SK-N-SH (cell line): ENCODE data around the gene PAX2.

Source experiments
- CHD2 ChIP-seq: fragments of 150-350 bp; IDR thresholded peaks from 2 replicates; pipeline ENCODE4 v1.6.1; 2018; ENCODE audit warnings: low read length; ENCODE audit not compliant: partially characterized antibody
- CTCF ChIP-seq: fragments of 200-600 bp; sonication (generic); IDR thresholded peaks from 2 replicates; pipeline ENCODE4 v1.6.1; 2017; ENCODE audit warnings: antibody characterized with exemption, mild to moderate bottlenecking, moderate library complexity
- EP300 ChIP-seq, 2 experiments: IDR thresholded peaks; 2 replicates each; pipeline versions ENCODE4 v1.4.0 to v1.6.1; 2012; ENCODE audit warnings: borderline replicate concordance in 1 of 2, low read depth in 1 of 2, low read length in 1 of 2
- POLR2AphosphoS5 ChIP-seq: IDR thresholded peaks from 2 replicates; pipeline ENCODE4 v1.6.1; 2012; ENCODE audit warnings: low read depth, low read length
- RAD21 ChIP-seq: IDR thresholded peaks from 2 replicates; pipeline ENCODE4 v1.6.1; 2012; ENCODE audit warnings: mild to moderate bottlenecking, low read length
- REST ChIP-seq: IDR thresholded peaks from 2 replicates; pipeline ENCODE4 v1.6.1; 2012; ENCODE audit warnings: mild to moderate bottlenecking, low read depth, low read length, moderate library complexity
- RFX5 ChIP-seq: IDR thresholded peaks from 2 replicates; pipeline ENCODE4 v1.6.1; 2012; ENCODE audit warnings: mild to moderate bottlenecking, improper control_type of control experiment, low read length
- USF1 ChIP-seq: IDR thresholded peaks from 2 replicates; pipeline ENCODE4 v1.4.0; 2012; ENCODE audit warnings: low read depth, borderline replicate concordance
- USF2 ChIP-seq: fragments of 150-350 bp; IDR thresholded peaks from 2 replicates; pipeline ENCODE4 v1.6.1; 2017; ENCODE audit warnings: antibody characterized with exemption, low read length, low read depth, borderline replicate concordance

GRCh38 chr10:100746784-100747455, 1.5 kb downstream of the PAX2 start:
- no peak for TF ChIP-seq CTCF
- no peak for TF ChIP-seq RAD21
- TF ChIP-seq POLR2AphosphoS5 = no peak
- TF ChIP-seq REST = no peak
- no peak for TF ChIP-seq RFX5
- TF ChIP-seq USF2 = no peak
- TF ChIP-seq CHD2 = no peak
- TF ChIP-seq EP300 (IDR thresholded peaks at IDR 0.05; ENCODE audit: borderline replicate concordance in 1 of 2, low read depth in 1 of 2, low read length in 1 of 2) = no peak
- no peak for TF ChIP-seq USF1
